GM19043 (cell line): ENCODE measurements around the gene GLCE.

Experiments
- ATAC-seq: cut with Tn5 transposase; IDR thresholded peaks from one replicate; pipeline ENCODE4 v1.9.1; 2021; ENCODE audit warnings: low read depth; ENCODE audit not compliant: unreplicated experiment

Gene GLCE

DNA sequence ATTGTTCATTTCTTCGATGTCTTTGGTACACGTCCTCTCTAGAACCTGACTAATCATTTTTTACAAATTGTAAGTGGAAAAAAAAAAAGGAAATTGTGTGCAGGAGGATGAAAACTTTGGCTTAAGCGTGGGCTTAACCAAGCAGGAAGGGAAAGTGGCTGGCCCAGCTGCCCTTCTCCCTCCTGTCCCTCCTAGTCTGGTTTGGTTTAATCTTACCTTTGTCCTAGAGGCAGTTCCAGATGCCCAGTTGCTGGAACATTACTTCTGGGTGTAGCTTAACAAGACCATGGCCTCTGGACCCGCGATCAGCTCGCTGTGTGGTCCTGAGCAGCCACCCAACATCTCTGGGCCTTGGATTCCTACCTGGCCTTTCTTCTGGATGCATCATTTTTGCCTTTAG, 153.7 kb downstream of the GLCE start:
- no peak for ATAC-seq

DNA sequence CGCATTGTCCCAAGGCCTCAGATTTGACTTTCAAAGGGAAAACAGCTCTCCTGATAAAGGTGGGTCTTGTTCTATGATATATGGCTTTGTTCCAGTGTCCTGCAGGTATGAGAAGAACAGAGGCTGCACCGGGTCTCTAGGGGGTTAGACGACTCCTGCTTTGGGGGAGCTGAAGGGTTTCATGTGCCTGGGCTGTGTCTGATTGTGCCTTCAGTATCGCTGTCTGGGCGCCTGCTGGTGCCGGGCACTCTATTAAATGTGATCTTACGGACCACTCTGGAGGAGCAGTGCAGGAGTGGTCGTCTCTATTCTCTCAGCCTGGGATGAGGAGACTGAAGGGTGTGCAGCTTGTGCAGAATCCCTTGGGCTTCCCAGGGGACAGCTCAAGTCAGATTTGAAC, 154.3 kb downstream of the GLCE start:
- no peak for ATAC-seq

DNA sequence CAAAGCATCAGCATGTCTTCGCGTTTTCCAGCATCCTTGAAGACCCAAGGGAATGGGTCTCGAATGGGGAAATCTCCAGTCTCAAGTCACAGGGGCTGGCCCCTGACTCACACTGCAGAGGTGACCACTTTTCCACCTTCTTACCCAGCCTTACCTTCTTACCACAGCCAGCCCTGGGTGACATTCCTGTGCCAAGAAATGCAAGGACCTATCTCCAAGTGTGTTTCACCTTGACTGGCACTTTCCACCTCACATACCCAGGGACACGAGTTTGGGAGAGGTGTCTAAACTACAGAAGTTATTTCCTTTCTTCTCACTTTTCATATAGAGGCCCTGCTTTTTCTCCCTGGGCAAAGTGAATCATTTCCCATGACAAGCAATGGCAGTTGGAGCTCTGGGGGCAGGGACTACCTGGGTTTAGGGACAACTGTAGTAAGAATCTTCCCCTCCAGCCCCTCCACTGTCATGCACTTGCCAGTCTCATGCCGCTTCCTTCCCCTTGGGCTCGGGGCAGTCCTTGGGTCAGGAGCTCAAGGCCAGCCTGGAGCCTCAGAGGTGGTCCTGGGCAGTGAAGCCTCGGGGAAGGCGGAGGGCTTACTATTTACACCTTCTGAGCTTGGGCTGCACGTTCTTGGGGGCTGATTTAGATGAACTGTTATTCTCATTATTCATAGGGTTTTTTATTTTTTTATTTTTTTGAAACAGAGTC, 155.1 kb downstream of the GLCE start:
- ATAC-seq = no peak

DNA sequence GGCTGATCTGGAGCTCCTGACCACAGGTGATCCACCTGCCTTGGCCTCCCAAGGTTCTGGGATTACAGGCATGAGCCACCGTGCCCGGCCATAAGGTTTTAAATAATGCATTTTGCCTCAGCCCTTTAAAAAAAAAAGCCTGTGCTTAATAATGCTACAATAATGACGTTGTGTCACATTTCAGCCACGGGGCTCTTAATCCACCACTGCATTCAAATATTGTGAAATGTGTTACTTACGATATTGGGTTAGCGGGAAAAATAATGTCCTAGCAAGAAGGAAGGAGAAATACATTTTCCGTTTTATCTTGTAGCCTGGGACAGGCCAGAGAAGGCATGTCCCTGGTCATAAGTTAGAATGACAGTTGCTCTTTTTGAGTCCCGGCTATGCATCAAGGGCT, 155.9 kb downstream of the GLCE start:
- no peak for ATAC-seq

DNA sequence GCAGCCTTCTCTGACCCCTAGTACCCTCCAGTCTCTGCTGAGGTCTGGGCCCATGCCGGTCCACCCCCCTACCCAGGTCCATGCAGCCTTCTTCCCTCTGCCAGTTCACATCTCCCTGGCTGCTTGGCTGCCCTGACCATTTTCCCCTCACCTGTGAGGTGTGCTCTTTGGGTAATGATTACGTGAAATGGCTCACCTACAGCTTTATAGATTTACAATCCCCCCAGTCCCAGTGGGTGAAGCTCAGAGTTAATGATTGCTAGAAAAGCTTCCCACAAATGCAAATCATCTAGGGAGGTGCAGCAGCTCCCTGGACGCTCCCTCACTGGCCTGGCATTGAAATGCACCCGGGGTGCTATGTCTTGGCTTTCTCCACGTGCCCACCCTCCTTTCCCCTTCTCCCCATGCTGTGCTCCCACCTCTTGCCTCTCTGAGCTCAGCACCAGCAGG, 157.0 kb downstream of the GLCE start:
- ATAC-seq = no peak

DNA sequence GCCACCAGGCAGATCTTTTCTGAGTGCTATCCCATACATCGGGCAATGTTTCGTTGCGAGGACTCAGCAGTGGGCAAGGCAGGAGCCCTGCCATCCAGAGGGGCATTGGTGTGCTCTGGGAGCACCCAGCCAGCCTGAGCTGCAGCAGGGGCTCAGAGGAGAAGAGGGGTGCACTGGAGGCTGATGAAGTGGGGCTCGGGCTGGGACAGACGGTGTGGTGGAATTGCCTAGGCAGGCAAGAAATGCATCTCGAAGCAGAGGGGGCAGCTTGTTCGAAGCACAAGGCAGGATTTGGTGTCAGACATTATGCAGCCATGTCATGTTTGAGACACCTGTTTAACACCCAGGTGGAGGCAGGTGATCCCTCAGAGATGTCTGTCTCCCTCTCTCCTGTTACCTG, 157.6 kb downstream of the GLCE start:
- ATAC-seq = no peak

DNA sequence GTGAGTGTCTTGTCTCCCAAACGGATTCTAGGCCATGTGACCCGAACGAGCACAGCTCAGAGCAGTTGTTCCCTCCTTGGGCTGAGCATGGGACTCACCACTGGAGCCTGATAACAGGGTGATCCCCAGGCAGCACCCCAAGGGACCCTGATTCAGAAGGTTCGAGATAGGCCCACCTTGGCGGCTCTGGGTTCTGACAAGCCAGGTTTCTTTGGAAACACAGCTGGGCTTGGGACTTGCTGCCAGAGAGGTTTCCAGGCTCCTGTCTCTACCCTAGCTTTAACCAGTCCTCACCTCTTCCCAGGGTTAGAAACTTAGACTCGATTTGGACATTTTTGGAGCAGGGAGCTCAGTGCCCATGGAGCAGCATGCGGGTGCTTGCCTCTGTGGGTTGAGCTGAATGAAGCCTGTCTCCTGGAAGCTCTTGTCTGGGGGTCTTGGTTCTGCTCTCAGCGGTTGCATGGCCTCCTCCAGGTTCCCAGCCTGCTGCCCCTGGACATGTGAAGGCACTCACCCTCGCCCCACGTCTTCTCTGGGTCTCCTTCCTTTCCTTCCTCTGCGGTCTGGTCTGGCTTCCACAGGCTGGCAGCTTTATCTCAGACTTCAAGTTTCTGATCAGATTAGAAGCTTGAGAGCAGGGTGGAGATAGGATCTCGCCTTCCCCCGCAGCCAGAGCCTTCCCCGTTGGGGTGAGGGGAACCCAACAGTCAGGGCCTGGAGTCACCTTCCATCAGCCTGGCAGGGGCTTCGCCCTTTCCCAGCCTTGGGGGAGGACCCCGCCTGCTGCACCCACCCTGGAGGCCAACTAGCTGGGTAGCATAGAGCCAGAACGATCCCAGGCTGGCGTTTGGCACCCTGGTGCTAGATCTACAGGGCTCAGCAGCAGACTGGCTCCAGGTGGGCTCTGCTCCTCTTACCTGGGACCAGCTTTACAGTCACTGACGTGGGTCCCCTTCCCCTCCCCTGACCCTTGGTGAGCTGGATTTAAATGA, 159.2 kb downstream of the GLCE start:
- ATAC-seq = no peak

DNA sequence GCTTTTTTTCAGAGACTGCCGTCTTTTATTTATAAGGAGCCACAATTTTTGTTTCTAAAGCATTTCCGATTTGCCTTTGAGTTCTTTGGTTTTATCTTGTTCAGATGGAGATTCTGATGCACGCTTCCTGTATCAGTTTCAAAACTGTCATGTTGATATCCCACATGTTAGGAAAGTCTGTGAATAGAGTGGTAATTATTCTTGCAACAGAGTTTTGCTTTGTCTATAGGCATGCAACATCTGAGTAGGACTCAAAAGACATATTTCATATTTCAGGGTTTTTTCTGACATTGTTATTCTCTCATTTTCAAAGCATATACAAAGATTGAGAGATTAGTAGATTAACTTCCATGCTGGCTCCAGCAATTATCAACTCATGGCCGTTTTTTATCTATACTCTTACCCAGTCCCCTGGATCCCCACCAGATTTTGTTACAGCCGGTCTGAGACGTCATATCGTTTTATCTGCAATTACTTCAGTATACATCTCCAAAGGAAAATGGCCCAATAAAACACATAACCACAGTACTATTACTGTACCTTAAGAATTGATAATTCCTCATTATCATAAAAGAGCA, 160.6 kb downstream of the GLCE start:
- ATAC-seq = no peak
